IMR-90 (cell line): Measurements from ENCODE around the gene MCF2L. TPM values are rescaled to one million over a fixed set of nuclear protein-coding genes. Genes with fewer than 3 reads are reported as not detected.

ENCODE experiments used
- ATAC-seq: fragments of 200-7000 bp; cut with Tn5 transposase; 2 replicates; pipeline ENCODE4 v1.9.1; 2020; ENCODE audit warnings: low read depth, mild to moderate bottlenecking, moderate library complexity
- BruUV-seq: library from RNA; stranded (reverse); fragments of 400-500 nt; replicated peaks from 2 replicates; lab custom pipeline; 2021; lab: Mats Ljungman, UMichigan
- CTCF ChIA-PET: fragments of 300-600 bp; formaldehyde crosslinking; extraction: SDS; loops from one replicate; lab custom pipeline; 2021; ENCODE audit warnings: antibody characterized with exemption; lab: Yijun Ruan, JAX
- POLR2A ChIA-PET: fragments of 300-600 bp; sonication (Branson Sonifier 250); formaldehyde crosslinking; loops from one replicate; lab custom pipeline; 2022; ENCODE audit warnings: antibody characterized with exemption; ENCODE audit not compliant: unreplicated experiment; lab: Charles Lee
- DNase-seq: peaks from one replicate; pipeline ENCODE4 v3.0.0; 2013
- H2AFZ ChIP-seq: replicated peaks from 2 replicates; pipeline ENCODE3; 2013; ENCODE audit warnings: low read length, mild to moderate bottlenecking; ENCODE audit not compliant: poor library complexity
- H2AK5ac ChIP-seq: 2 replicates; pipeline ENCODE4 v1.6.1; 2013; ENCODE audit warnings: low read depth, low read length, inconsistent platforms
- H2AK9ac ChIP-seq: replicated peaks from 2 replicates; pipeline ENCODE3; 2013; ENCODE audit warnings: mild to moderate bottlenecking, low read depth, low read length, moderate library complexity; ENCODE audit not compliant: poor library complexity
- H2BK120ac ChIP-seq: 2 replicates; pipeline ENCODE4 v1.6.1; 2013; ENCODE audit warnings: low read depth, low read length, inconsistent platforms
- H2BK15ac ChIP-seq: 3 replicates; pipeline ENCODE4 v1.6.1; 2013; ENCODE audit warnings: low read depth, low read length, inconsistent platforms
- H2BK20ac ChIP-seq: 2 replicates; pipeline ENCODE4 v1.6.1; 2013; ENCODE audit warnings: low read depth, mild to moderate bottlenecking, inconsistent platforms, low read length, moderate library complexity
- H2BK5ac ChIP-seq: 2 replicates; pipeline ENCODE4 v1.6.1; 2013; ENCODE audit warnings: mild to moderate bottlenecking, low read depth, low read length, inconsistent platforms; ENCODE audit not compliant: poor library complexity, severe bottlenecking
- H3K14ac ChIP-seq: replicated peaks from 2 replicates; pipeline ENCODE4 v1.6.1; 2013; ENCODE audit warnings: low read depth, low read length, inconsistent platforms
- H3K18ac ChIP-seq: 2 replicates; pipeline ENCODE4 v1.6.1; 2013; ENCODE audit warnings: low read depth, low read length, control low read depth
- H3K23ac ChIP-seq: 2 replicates; pipeline ENCODE4 v1.6.1; 2013; ENCODE audit warnings: low read depth, low read length, inconsistent platforms
- H3K27ac ChIP-seq: 2 replicates; pipeline ENCODE4 v1.5.1; 2013; ENCODE audit warnings: mild to moderate bottlenecking, control low read depth, low read length; ENCODE audit not compliant: insufficient read depth
- H3K27me3 ChIP-seq: 2 replicates; pipeline ENCODE4 v1.6.1; 2013; ENCODE audit warnings: low read length; ENCODE audit not compliant: control insufficient read depth, insufficient read depth
- H3K36me3 ChIP-seq: 2 replicates; pipeline ENCODE4 v1.6.1; 2013; ENCODE audit warnings: low read length, mixed read lengths; ENCODE audit not compliant: control insufficient read depth, insufficient read depth
- H3K4ac ChIP-seq: 2 replicates; pipeline ENCODE4 v1.6.1; 2013; ENCODE audit warnings: low read depth, low read length, inconsistent platforms
- H3K4me1 ChIP-seq: 2 replicates; pipeline ENCODE4 v1.6.1; 2013; ENCODE audit warnings: low read length, mixed read lengths; ENCODE audit not compliant: control insufficient read depth, insufficient read depth
- H3K4me2 ChIP-seq: 2 replicates; pipeline ENCODE4 v1.6.1; 2013; ENCODE audit warnings: low read depth, mild to moderate bottlenecking, control low read depth, low read length, moderate library complexity
- H3K4me3 ChIP-seq: 2 replicates; pipeline ENCODE4 v1.5.1; 2013; ENCODE audit warnings: low read depth, mild to moderate bottlenecking, control low read depth, low read length, moderate library complexity; ENCODE audit not compliant: insufficient read depth
- H3K56ac ChIP-seq: 2 replicates; pipeline ENCODE4 v1.6.1; 2013; ENCODE audit warnings: low read length, inconsistent platforms; ENCODE audit not compliant: insufficient read depth; ENCODE audit errors: extremely low read depth
- H3K79me1 ChIP-seq, 2 experiments: 2 replicates each; pipeline ENCODE4 v1.6.1; 2013; ENCODE audit warnings: low read length in 2 of 2, inconsistent platforms in 1 of 2, low read depth in 1 of 2
- H3K9ac ChIP-seq: 2 replicates; pipeline ENCODE4 v1.6.1; 2013; ENCODE audit warnings: low read depth, low read length, control low read depth
- H3K9me1 ChIP-seq: 2 replicates; pipeline ENCODE4 v1.6.1; 2013; ENCODE audit warnings: low read length, inconsistent platforms; ENCODE audit not compliant: insufficient read depth
- H3K9me3 ChIP-seq: 2 replicates; pipeline ENCODE4 v1.6.1; 2013; ENCODE audit warnings: low read length; ENCODE audit not compliant: control insufficient read depth, insufficient read depth
- H4K20me1 ChIP-seq: 2 replicates; pipeline ENCODE4 v1.6.1; 2013; ENCODE audit warnings: low read length, inconsistent platforms; ENCODE audit not compliant: insufficient read depth
- H4K5ac ChIP-seq: 2 replicates; pipeline ENCODE4 v1.6.1; 2013; ENCODE audit warnings: mild to moderate bottlenecking, low read depth, low read length, control low read depth
- H4K8ac ChIP-seq, 2 experiments: 2 replicates each; pipeline ENCODE4 v1.6.1; 2013; ENCODE audit warnings: low read depth in 2 of 2, low read length in 2 of 2, control low read depth in 1 of 2, inconsistent platforms in 1 of 2
- H4K91ac ChIP-seq: 2 replicates; pipeline ENCODE4 v1.6.1; 2013; ENCODE audit warnings: low read depth, low read length, inconsistent platforms; ENCODE audit not compliant: insufficient read depth
- BHLHE40 ChIP-seq: fragments of 150-350 bp; IDR thresholded peaks from 2 replicates; pipeline ENCODE4 v1.6.1; 2016; ENCODE audit warnings: mild to moderate bottlenecking, low read depth, low read length
- CHD1 ChIP-seq: IDR thresholded peaks from 2 replicates; pipeline ENCODE4 v1.6.1; 2012; ENCODE audit warnings: low read depth, low read length, improper control_type of control experiment
- MAFK ChIP-seq: IDR thresholded peaks from 2 replicates; pipeline ENCODE4 v1.6.1; 2012; ENCODE audit warnings: low read depth, low read length, improper control_type of control experiment
- MAZ ChIP-seq: IDR thresholded peaks from 2 replicates; pipeline ENCODE4 v1.6.1; 2012; ENCODE audit warnings: low read depth, mild to moderate bottlenecking, low read length, improper control_type of control experiment, moderate library complexity, borderline replicate concordance
- MXI1 ChIP-seq: IDR thresholded peaks from 2 replicates; pipeline ENCODE4 v1.6.1; 2012; ENCODE audit warnings: low read depth, mild to moderate bottlenecking, low read length, moderate library complexity, borderline replicate concordance
- NFE2L2 ChIP-seq: fragments of 150-350 bp; IDR thresholded peaks from 2 replicates; pipeline ENCODE4 v1.6.1; 2016; ENCODE audit warnings: low read depth, mild to moderate bottlenecking, low read length
- POLR2A ChIP-seq: IDR thresholded peaks from 2 replicates; pipeline ENCODE4 v1.6.1; 2012; ENCODE audit warnings: mild to moderate bottlenecking, low read depth, low read length
- RCOR1 ChIP-seq: IDR thresholded peaks from 2 replicates; pipeline ENCODE4 v1.6.1; 2012; ENCODE audit warnings: mild to moderate bottlenecking, low read length, improper control_type of control experiment; ENCODE audit not compliant: insufficient replicate concordance
- RFX5 ChIP-seq: IDR thresholded peaks from 2 replicates; pipeline ENCODE4 v1.8.0; 2012; ENCODE audit warnings: low read depth, mild to moderate bottlenecking, low read length, moderate library complexity
- SMC3 ChIP-seq: fragments of 150-350 bp; IDR thresholded peaks from 2 replicates; pipeline ENCODE4 v1.6.1; 2016; ENCODE audit warnings: low read depth, mild to moderate bottlenecking, antibody characterized with exemption, low read length, moderate library complexity
- WGBS, 2 experiments: methylation state at CpG; one replicate each; pipeline versions ENCODE4 v1.1.5 to v1.1.7; 2013; ENCODE audit warnings: missing lambda C conversion rate in 2 of 2; ENCODE audit not compliant: insufficient read length in 1 of 2; ENCODE audit errors: extremely low coverage in 2 of 2; 5-methylcytosine and 5-hydroxymethylcytosine counted together
- dilution Hi-C: fragments of 300-500 bp; cut with HindIII; formaldehyde crosslinking; loops from one replicate; pipeline ENCODE4 v1.14.3; 2018; ENCODE audit warnings: low sequenced_read_pairs; ENCODE audit not compliant: unreplicated experiment
- in situ Hi-C: fragments of 300-500 bp; cut with MboI; formaldehyde crosslinking; loops from 3 replicates; pipeline ENCODE4 v1.14.3; 2019; ENCODE audit warnings: low sequenced_read_pairs, inconsistent platforms, mixed read lengths
- intact Hi-C: fragments of 100-400 bp; cut with micrococcal nuclease; formaldehyde crosslinking; loops from 2 replicates; pipeline ENCODE4 v1.10.0; 2022
- polyA plus RNA-seq, 3 experiments: library from polyadenylated mRNA; depleted of rRNA; stranded (reverse); fragments of >200 nt; gene quantifications; 2 replicates each; pipeline ENCODE4 v1.2.3, GENCODE V29; 2012; ENCODE audit warnings: low replicate concordance in 1 of 3
- total RNA-seq: library from RNA; depleted of rRNA; stranded (reverse); fragments of >200 nt; gene quantifications from 2 replicates; pipeline ENCODE4 v1.2.3, GENCODE V29; 2012
- TF ChIP-seq, protein P1 (sequence below): fragments of 150-350 bp; IDR thresholded peaks from 2 replicates; pipeline ENCODE4 v1.6.1; 2017; ENCODE audit warnings: mild to moderate bottlenecking, antibody characterized with exemption, low read length, low read depth
- TF ChIP-seq, protein P2 (sequence below): conservative IDR thresholded peaks from 2 replicates; pipeline ENCODE4 v1.5.1; 2012; ENCODE audit warnings: mild to moderate bottlenecking, low read depth, low read length, improper control_type of control experiment
- TF ChIP-seq, protein P3 (sequence below): fragments of 150-350 bp; IDR thresholded peaks from 2 replicates; pipeline ENCODE4 v1.6.1; 2016; ENCODE audit warnings: low read depth, mild to moderate bottlenecking, low read length, moderate library complexity, borderline replicate concordance

Gene MCF2L
- total and polyA plus RNA-seq, 2 of the 4 experiments (the other 2 are of a cell fraction), result 0.18 TPM; not detected in 1

DNA sequence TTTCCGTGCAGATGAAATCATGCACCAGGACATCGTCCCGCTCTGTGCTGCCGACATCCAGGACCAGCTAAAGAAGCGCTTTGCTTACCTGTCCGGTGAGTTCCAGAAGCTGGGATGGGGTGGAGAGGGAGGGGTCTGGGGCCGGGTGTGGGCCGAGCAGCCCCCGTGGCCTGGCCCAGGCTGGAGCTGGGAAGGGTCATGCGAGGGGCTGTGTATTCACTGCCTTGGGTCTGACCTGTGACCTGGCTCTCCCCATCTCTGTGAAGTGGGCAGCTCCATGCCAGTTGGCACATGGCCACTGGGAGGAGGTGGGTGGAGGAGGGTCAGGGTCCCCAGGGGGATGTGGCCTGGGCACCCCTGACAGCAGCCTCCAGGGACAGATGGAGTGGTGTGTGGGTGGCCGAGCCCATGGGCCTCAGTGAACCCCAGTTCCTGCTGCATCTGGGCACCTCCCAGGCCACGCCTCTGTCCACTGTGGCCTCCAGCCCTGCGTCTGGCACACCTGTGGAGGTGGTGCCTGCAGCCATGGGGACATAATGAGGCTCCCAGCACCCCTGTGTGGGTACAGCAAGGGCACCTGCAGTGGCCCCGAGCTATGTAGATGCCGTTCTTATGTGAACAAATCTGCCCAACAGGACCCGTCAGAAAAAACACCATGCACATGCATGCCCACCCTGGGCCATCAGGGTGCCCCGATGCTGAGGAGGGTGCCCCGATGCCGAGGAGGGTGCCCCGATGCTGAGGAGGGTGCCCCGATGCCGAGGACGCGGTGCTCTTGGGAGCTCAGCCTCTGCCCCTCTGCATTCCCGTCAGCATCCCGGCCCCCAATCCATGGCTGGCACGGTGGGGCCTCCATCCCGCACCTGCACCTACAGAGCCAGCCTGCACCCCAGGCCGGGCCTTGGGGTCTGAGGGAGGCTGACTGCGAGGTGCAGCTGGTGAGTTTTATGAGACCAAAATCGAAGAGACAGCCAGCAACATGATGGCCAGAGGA, 46.0 kb downstream of the MCF2L start:
- Histone ChIP-seq H3K14ac (no peak overlapping the region), H3K4me1 (no peaks in the 10 kb centered on the region), H3K4me2 (no peak overlapping the region), H2AFZ (no peak overlapping the region), H2AK9ac (no peak overlapping the region), H2AK5ac (no peak overlapping the region), H3K9me1 (no peaks in the 10 kb centered on the region), H3K4ac (no peak overlapping the region), H3K9ac (no peak overlapping the region), H3K79me1 (no peaks in the 10 kb centered on the region), H3K56ac (no peak overlapping the region), H4K20me1 (no peaks in the 10 kb centered on the region), H4K5ac (no peak overlapping the region), H3K18ac (no peak overlapping the region), H3K36me3 (no peaks in the 10 kb centered on the region), H2BK120ac (no peak overlapping the region), H3K9me3 (no peaks in the 10 kb centered on the region), H3K4me3 (no peak overlapping the region), H2BK20ac (no peak overlapping the region), H3K23ac (no peak overlapping the region), H4K8ac (no peak overlapping the region), H2BK5ac (no peak overlapping the region), H3K27me3 (peaks cover 24% of the 10 kb centered on the region), H2BK15ac (no peak overlapping the region), H4K91ac (no peak overlapping the region), H3K27ac (no peak overlapping the region)
- DNase-seq (no peak), ATAC-seq (no peak)
- dilution Hi-C loops (no loop called here), in situ Hi-C loops (no loop called here), intact Hi-C loops (no loop called here)
- no TSS peak for BruUV-seq
- POLR2A ChIA-PET, result no interaction called here
- WGBS, 2 experiments, result 69% methylated on average over 20 of the region's 31 CpGs; no CpG with 5 or more reads in 1 of the 2 experiments
- TF ChIP-seq NFE2L2 (no peak), MXI1 (no peak), CHD1 (no peak), MAFK (no peak), POLR2A (no peak), RCOR1 (no peak), RFX5 (no peak), BHLHE40 (no peak), SMC3 (no peak), MAZ (no peak)
- TF ChIP-seq, protein P1, sequence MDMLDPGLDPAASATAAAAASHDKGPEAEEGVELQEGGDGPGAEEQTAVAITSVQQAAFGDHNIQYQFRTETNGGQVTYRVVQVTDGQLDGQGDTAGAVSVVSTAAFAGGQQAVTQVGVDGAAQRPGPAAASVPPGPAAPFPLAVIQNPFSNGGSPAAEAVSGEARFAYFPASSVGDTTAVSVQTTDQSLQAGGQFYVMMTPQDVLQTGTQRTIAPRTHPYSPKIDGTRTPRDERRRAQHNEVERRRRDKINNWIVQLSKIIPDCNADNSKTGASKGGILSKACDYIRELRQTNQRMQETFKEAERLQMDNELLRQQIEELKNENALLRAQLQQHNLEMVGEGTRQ, result no peak
- TF ChIP-seq, protein P2, sequence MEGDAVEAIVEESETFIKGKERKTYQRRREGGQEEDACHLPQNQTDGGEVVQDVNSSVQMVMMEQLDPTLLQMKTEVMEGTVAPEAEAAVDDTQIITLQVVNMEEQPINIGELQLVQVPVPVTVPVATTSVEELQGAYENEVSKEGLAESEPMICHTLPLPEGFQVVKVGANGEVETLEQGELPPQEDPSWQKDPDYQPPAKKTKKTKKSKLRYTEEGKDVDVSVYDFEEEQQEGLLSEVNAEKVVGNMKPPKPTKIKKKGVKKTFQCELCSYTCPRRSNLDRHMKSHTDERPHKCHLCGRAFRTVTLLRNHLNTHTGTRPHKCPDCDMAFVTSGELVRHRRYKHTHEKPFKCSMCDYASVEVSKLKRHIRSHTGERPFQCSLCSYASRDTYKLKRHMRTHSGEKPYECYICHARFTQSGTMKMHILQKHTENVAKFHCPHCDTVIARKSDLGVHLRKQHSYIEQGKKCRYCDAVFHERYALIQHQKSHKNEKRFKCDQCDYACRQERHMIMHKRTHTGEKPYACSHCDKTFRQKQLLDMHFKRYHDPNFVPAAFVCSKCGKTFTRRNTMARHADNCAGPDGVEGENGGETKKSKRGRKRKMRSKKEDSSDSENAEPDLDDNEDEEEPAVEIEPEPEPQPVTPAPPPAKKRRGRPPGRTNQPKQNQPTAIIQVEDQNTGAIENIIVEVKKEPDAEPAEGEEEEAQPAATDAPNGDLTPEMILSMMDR, result no peak
- TF ChIP-seq, protein P3, sequence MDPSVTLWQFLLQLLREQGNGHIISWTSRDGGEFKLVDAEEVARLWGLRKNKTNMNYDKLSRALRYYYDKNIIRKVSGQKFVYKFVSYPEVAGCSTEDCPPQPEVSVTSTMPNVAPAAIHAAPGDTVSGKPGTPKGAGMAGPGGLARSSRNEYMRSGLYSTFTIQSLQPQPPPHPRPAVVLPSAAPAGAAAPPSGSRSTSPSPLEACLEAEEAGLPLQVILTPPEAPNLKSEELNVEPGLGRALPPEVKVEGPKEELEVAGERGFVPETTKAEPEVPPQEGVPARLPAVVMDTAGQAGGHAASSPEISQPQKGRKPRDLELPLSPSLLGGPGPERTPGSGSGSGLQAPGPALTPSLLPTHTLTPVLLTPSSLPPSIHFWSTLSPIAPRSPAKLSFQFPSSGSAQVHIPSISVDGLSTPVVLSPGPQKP, result no peak
- CTCF ChIA-PET, result no interaction called here
